ENCODE results near the gene PBX1.

Gene PBX1

DNA sequence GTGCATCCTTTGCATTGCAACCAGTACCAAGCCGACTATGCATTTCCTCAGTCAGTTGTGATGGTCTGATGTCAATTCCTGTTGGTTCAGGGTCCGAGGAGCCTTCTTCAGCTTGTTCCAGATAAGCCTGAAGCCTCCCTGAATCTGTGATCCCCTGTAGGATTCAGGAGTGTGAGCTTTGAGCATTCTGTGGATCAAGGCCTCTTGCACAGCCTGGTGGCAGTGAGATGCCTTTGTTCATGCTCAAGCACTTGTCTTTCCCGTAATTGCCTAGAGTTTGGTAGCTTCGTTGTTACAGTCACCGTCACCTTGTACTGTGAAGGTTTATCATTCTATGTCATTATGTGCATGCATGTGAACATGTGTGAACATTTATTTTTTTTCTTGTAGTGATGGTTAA, 103.5 kb downstream of the PBX1 start:
- in situ Hi-C loops (cut with MboI; ENCODE audit: low sequenced_read_pairs) = no loop called here

DNA sequence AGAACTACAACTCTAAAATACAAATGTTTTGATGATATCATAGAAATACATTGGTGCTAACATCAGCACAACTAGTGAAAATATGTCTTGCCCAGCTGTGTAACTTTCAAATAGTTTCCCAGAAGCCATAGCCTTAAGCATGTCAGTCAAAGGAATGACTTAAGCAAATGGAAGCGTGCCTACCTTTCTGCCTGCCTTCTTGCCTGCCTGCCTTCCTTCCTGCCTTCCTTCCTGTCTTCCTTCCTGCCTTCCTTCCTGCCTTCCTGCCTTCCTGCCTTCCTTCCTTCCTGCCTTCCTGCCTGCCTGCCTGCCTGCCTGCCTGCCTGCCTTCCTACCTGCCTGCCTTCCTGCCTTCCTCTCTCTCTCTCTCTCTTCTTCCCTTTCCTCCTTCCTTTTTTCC, 104.0 kb downstream of the PBX1 start:
- in situ Hi-C loops (cut with MboI; ENCODE audit: low sequenced_read_pairs) = no loop called here

DNA sequence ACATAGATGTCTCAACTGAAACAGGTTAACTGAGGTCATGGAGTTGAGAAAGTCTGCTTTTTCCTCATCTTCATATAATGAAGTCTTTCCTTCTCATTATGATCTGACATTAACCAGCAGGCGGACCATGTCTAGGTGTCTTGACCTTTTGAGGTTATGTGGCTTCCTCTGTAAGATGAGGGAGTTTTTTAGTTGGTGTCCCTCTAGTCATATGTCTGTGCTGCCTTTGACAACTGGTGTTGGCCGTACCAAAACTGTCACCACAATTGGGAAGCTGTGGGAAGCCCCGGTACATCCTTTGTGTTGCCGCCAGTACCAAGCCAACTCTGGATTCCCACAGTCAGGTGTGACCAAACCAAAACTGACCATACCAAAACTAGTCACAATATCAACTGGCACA, 105.1 kb downstream of the PBX1 start:
- in situ Hi-C loops (cut with MboI; ENCODE audit: low sequenced_read_pairs) = no loop called here

DNA sequence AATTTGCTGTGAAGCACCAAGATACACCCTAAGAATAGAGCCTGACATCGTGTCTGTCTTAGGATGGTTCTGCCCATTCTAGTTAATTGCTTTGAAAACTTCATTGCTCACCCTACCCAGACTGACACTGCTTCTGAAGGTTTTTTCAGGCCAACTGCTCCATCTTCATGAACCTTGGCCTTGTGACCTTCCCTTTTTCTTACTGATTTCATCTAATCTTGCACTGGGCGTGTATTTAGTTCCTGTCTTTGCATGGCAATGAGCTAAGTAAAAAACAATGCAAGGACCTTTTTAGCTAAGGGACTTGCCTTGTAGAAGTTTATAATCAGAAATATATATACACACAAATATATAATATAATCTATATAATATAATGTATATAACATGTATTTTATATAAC, 108.0 kb downstream of the PBX1 start:
- in situ Hi-C loops (cut with MboI; ENCODE audit: low sequenced_read_pairs) = no loop called here

DNA sequence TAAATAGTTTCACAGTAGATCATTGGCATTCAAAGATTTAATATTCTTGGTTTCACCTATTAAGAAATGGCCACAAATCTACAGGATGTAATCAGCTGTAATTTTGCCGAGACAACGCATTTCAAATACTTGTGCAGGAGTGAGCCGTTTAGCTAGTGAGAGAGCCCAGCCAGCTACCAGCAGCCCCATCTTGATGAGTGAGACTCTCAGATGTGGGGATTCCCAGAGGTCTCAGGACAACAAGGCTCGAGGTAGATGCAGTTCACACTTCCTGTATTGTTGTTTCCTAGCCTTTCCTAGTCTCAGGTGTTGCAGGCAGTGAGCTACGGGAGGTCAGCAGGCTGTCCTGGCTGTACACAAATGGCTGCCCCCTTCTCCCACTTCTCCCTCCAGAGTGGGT, 108.6 kb downstream of the PBX1 start:
- in situ Hi-C loops (cut with MboI; ENCODE audit: low sequenced_read_pairs) = no loop called here

DNA sequence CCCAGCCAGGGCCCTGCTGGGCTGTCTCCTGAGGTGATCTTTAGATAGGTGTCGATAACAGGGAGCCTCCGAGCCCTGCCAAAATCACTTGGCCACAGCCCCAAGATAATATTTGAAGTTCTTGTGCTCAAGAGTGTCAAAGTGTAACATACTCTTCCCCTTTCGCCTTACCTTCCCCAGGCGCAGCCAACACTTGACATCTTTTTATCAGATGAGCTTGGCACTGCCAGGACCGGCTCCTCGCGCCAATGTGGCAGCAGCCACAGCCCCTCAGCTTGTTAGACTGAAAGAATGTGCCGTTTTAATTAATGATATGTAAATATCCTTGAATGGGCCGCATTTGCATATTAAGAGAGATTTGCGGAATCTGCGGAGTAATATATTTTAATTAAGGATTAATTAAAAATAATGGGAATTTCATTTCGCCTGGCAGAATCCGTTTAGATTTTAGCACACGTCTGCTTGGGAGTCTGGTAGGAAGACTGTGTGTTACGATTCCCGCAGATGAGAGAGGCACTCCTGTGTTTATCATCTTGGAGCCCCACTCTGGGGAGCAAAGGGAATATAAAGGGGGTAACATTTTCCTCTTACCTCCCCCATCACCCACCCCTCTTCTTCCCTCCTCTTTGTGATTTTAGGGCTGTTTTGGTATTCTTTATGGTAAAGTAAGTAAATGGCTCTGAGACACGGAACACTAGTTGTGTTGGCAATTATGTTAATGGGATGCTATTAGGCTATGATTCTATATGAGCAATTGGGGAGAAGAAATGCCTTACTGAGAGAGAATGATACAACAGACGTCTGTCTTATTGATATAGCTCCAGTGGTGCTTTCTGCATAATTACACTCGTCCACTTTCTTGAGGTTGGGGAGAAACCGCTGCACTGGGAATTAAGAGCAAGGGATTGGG, 109.8 kb downstream of the PBX1 start:
- in situ Hi-C loops (cut with MboI; ENCODE audit: low sequenced_read_pairs) = no loop called here

DNA sequence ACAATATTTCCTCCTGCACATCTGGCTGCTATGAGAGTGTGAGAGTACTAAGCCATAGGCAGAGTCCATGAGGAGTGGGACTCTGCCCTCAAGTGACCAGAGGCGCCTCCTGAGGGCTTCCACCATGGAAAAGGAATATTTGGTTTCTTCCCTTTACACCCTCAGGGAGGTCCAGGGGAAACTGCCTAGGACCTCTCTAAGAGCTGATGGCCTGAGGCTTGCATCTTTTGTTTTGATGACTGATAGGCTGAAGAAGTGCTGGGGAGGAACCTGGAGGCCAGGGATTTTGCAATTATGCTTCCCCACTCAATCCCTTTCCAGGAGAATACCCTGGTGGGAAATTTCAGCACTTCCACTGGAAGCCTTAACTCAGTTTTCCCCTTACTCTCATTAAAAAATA, 111.0 kb downstream of the PBX1 start:
- in situ Hi-C loops (cut with MboI; ENCODE audit: low sequenced_read_pairs) = no loop called here

DNA sequence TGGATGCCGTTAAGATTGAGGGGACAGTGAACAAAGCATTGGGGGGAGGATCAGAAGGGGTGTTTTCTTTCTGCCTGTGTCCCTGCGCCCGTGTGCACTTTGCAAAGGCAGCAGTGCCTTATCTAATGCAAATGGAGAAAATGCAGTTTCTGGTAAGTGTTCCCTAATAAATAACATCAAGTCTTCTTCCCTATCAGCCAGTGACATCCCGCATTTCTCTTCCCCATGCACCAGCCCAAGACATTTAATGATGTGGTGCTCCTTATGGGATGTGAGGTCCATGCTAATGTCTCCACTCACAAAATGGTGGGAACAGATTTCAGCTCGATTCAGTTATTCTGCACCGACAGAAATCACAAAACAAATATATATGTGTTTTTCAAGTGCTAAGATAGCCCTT, 111.8 kb downstream of the PBX1 start:
- in situ Hi-C loops (cut with MboI; ENCODE audit: low sequenced_read_pairs) = no loop called here

DNA sequence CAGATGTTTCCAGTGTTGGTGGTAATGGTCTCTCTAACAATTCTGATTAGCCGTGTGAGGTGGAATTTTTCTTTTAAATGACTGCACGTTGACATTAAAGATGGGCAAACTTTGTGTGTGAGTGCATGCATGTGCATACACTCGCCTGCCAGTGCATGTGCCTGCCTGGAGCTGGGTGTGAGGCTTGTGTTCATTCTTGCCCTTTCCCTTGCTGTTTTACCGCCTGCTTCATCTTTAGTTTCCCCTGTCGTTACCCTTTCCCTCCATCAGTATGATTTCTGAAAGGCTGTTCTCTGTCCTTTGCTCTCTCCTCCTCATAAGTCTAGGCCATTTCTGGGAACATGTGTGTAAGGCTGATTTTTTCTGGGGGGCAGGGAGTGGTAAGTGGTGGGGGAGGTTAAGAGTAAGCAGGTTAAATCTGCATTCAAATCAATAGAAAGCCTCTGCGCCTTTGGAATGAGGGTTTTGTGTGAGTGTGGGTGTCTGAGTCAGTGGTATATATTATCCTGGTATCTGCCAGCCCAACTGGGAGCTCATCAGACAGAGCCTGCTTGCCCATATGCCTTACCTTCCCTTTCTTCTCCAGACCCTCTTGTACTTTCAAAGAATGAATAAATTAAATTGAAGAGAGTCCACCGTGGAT, 112.5 kb downstream of the PBX1 start:
- in situ Hi-C loops (cut with MboI; ENCODE audit: low sequenced_read_pairs) = no loop called here

DNA sequence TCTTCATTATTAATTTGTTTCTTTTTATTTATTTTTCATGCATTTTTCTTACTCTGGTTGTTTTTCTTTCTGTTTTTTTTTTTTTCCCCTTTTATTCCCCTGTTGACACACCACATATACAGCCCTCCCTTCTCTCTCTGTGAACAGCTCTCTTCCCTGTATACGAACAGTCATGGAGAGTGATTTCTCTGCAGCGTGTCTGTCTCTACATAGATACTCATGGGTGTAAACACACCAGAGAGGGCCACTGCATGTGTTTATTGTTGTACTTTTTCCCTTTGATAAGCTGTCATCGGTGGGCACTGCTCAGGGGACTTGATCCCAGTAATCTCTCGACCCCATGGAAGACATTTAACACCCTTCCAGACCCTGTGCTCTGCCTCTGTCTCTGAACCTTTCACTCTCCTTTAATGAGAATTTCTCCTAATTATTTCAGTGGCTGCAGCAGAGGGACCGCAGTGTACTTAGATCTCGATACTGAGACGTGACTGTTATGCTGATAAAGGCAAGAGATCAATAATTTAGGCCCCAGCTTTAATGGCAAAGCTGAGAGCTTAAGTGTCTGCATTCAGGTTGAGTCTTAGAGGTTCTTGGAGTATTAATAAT, 113.1 kb downstream of the PBX1 start:
- in situ Hi-C loops (cut with MboI; ENCODE audit: low sequenced_read_pairs) = no loop called here

DNA sequence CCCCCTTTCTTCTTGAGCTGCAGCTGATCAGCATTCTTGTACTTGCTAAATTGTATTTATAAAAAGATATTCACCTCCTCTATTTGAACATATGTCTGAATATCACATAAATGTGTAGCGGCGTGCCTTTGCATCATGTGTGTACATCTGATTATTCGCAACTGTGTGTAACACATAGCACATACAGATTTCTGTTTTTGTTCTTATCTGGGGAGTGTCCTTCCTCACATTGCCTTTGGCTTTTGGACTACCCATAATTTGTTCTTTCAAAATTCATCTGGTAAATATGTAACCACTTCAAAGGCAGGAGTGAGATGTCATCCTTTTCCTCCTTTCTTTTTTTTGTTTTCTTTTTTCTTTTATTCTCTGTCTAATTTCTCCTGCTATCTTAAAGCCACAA, 113.6 kb downstream of the PBX1 start:
- in situ Hi-C loops (cut with MboI; ENCODE audit: low sequenced_read_pairs) = no loop called here

DNA sequence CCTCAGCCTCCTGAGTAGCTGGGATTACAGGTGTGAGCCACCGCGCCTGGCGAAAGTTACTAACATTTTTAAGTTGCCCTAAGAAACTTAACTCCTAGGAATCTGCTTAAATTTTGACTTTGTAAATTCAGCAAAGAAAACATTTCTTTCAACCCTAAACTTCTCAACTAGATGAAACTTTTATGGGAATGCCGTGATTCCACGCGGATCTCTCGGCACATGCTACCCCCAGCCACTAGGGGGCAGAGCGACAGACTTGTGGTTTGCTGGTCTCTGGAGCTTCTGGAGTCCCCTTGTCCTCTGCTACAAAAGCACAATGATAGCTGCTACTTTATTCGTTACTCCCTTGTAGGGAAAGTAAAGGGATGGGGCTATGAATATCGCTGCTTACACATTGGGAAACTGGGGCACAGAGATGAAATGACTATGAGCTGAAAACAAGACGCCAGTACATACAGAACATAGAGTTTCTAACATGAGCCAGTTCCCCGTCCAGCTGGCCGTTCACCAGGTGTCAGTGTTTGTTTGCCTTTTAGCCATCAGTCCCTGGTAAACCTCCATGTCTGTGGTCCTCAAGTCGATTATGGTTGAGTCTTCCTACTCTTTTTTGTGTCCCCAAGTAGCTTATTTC, 114.7 kb downstream of the PBX1 start:
- in situ Hi-C loops (cut with MboI; ENCODE audit: low sequenced_read_pairs) = no loop called here

DNA sequence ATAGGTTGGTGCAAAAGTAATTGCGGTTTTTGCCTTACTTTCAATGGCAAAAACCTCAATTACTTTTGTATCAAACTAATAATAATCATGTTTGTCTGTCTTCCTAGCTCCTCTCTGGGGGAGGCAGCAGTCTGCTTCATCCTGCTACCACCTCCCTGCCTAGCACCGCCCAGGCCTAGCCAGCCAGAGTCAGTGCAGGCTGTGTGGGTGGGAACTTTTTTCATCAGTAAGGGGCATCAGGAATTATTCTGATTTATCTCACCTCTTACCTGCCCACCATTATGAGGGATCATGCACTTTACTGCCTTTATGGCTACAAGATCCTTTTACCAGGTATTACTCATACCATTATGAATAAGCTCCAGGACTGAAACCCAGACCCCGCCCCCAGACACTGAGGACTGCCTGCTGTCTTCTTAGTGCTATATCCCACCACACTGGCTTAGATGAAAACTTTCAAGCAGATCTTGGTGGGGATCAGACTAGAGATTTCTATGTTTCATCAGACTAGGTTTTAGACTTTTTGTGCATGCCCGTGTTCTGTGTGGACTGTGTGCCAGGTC, 116.4 kb downstream of the PBX1 start:
- in situ Hi-C loops (cut with MboI; ENCODE audit: low sequenced_read_pairs) = no loop called here

DNA sequence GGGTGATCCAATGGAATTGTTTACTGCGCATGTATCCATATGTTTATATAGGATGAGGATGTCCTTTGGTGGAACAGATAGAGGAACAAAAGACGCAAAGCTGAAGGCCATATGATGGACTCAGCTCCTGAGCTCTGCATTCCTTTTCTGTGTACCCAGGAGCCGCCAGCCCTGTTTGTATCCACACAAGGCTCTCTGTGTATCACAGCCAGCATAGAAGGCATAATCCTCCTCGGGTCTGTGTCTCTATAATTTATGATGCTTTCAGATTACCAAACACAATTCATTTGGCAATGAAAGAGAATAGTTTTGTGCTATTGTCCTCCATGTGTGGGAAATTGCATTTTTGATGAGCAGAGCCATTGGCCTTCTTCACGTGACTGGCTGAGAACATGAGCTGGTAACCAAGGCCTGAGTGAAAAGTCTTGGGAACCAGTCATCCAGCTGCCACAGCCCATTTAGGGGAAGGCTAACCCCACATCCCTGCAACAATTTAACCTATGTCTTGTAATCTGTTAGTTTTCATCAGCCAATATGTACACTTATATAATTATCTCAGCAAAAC, 119.2 kb downstream of the PBX1 start:
- in situ Hi-C loops (cut with MboI; ENCODE audit: low sequenced_read_pairs) = no loop called here

DNA sequence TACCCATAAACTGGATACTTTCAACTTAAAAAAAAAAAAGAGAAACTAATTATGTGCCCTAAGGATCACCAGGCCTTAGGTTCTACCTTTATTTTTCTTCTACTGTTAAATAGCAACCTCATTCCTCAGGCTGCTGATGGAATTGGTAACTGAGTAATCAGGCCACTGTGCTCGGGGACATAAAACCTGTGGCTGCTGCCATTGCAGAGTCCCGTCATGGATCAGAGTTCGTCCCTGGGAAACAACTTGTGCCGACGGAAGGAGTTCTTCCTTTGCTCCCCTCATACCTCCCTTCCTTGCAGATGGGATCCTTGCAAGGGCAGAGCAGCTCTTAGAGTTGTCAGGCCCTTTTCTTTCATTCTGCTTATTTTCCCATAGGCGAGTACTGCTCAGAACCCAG, 123.6 kb downstream of the PBX1 start:
- in situ Hi-C loops (cut with MboI; ENCODE audit: low sequenced_read_pairs) = no loop called here

DNA sequence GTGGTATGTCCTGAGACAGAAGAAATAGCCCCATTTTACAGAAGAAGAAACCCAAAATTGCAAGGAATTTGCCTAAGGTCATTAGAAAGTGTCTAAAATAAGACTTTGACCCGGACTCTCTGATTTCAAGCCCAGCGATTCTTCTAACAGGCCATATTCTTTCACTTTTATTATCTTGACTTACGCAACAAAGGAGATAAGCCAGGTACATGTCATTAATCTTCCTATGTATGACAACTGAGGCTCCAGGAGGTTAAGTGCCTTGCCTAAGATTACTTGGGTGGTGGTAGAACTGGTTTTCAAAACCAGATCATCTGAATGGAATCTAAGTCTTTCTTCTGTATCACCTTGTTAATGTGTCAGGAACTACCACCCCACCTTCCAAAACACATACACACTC, 124.3 kb downstream of the PBX1 start:
- in situ Hi-C loops (cut with MboI; ENCODE audit: low sequenced_read_pairs) = no loop called here

DNA sequence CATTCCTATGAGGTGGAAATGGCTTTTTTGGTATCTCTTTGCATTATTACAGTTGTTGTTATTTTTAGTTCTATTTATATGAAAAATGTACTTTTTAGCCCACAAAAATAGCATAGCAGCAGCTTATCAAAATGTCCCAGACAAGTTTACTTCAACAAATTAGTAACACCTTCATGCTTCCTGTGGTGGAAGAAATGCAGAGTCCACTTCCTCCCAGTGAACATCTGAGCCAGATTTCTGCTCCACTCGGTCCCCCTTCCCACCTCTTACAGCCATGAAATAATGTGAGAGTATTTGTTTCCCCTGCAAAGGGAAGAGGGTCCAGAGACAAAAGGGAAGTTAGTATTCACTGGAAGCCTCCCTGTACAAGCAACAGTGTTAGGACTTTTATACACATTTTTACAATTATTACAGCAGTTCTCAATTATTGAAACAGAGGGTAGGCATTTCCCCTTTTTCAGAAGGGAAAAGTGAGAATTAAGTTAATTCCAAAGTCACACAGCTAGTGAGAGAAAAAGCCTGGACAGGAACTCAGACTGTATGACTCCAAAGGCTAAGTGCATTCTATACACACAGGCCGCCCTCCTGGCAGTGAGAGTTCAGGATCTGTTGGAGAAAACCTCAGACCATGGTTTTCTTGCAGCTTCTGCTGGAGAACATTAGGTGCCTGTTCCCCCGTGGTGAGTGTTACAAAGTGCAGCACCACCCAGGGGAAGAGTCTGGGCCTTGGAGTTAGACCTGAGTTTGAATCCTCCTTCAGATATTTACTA, 126.5 kb downstream of the PBX1 start:
- in situ Hi-C loops (cut with MboI; ENCODE audit: low sequenced_read_pairs) = no loop called here

DNA sequence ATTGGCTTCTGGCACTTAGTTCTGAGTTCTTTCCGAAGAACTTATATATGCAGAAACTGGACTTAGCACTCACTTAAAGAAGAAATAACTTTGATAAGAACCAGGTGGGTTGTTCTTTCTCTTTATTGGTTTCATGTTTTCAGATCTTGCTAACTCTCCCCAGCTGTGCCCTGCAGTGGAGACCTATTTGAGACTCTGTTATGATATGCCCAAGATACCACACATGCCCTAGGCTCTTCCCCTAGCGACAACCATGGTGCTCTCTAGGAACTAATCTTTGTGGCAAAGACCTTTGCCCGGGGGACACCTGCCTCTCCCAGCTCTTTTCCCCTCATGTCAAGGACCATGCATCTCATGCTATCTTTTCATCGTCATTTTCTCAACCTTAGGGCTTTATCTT, 128.8 kb downstream of the PBX1 start:
- in situ Hi-C loops (cut with MboI; ENCODE audit: low sequenced_read_pairs) = no loop called here

DNA sequence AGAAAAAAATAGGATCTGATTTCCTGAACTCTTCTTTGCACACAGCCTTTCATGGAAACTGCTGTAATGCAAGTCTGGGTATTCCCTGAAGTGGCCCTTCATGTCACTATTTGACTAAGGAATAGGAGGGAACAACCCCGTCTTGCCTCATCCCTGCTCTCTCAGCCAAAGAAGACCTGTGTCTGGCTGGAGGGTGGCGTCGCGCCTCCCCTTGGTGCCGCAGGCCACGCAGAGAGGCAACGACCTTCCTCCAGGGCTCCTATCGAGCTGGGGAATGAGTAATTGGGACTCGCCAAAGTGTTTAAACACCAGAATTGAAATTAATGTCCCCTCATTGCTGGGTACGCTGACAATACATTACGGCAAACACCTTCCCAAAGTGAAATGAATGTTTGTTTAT, 129.8 kb downstream of the PBX1 start:
- in situ Hi-C loops (cut with MboI; ENCODE audit: low sequenced_read_pairs) = no loop called here

Measured in HL-60/S4 treated with retinoic acid at 250 ng/mL for 4 days and 3 days (cell line).